Activated CD4-positive, alpha-beta T cell treated with anti-CD3 and anti-CD28 coated beads, Interleukin-2, amount 10 ng/mL, durations not matched to agents 7 days and 5 days (primary cell): ENCODE results near the gene IPO4. TPM values are rescaled to one million over a fixed set of nuclear protein-coding genes. Genes with fewer than 3 reads are reported as not detected.
A peak's percentile ranks its signal among the peaks of the same experiment; 100 is the strongest.

Source experiments
- CTCF ChIA-PET: fragments of 350-600 bp; sonication (Branson Sonifier 250); formaldehyde crosslinking; loops from one replicate; lab custom pipeline; 2021; ENCODE audit warnings: antibody characterized with exemption; lab: Charles Lee
- POLR2A ChIA-PET: fragments of 350-600 bp; sonication (Branson Sonifier 250); formaldehyde crosslinking; loops from one replicate; lab custom pipeline; 2021; ENCODE audit warnings: antibody characterized with exemption; lab: Charles Lee
- DNase-seq: peaks from one replicate; pipeline ENCODE4 v3.0.0-alpha.2; 2020
- H3K27ac Mint-ChIP-seq: one replicate; pipeline ENCODE4 v1.8.0; 2021; ENCODE audit warnings: mild to moderate bottlenecking, moderate library complexity, mixed read lengths
- H3K27me3 Mint-ChIP-seq: one replicate; pipeline ENCODE4 v1.8.0; 2021; ENCODE audit warnings: mixed read lengths
- H3K36me3 Mint-ChIP-seq: one replicate; pipeline ENCODE4 v1.8.0; 2021; ENCODE audit warnings: low read depth, mixed read lengths
- H3K4me1 Mint-ChIP-seq: one replicate; pipeline ENCODE4 v1.8.0; 2021; ENCODE audit warnings: mixed read lengths
- H3K4me3 Mint-ChIP-seq: one replicate; pipeline ENCODE4 v1.8.0; 2021; ENCODE audit warnings: mild to moderate bottlenecking, moderate library complexity, mixed read lengths
- H3K9me3 Mint-ChIP-seq: one replicate; pipeline ENCODE4 v1.8.0; 2021; ENCODE audit warnings: mixed read lengths
- total RNA-seq, 2 experiments: library from RNA; stranded (reverse); gene quantifications; one replicate each; pipeline ENCODE4 v1.2.3, GENCODE V29; 2021

Gene IPO4
- total RNA-seq, 2 experiments from 2014 or later: 45.3 to 48.7 TPM

- H3K27me3 Mint-ChIP-seq: no peaks in the 10 kb centered on the region
- peaks cover 87% of the 10 kb centered on the region for H3K36me3 Mint-ChIP-seq
- CTCF ChIA-PET: interaction anchor here (1.0 to 6.2 kb wide), 21 partner anchors 11 to 155 kb away, joined by 3 to 69 read pairs (median 12); partner anchors contain the start of genes CHMP4A, DCAF11, EMC9 and IPO4
- POLR2A ChIA-PET: interaction anchor here (0.7 to 3.4 kb wide), 4 partner anchors 15 to 80 kb away, joined by 5 to 25 read pairs (median 9); partner anchors contain the start of genes DCAF11, NRL, PSME2 and RNF31
- H3K4me1 Mint-ChIP-seq: peaks cover 65% of the 10 kb centered on the region
- H3K27ac Mint-ChIP-seq: peak overlapping the region; percentile 100
- no peaks in the 10 kb centered on the region for H3K9me3 Mint-ChIP-seq
- peak overlapping the region; percentile 93 for H3K4me3 Mint-ChIP-seq
- DNase-seq: no peak
Observed at GRCh38 chr14:24162093-24162492, 26.5 kb downstream of the IPO4 start.

GRCh38 chr14:24160850-24161804 is 27.5 kb downstream of the IPO4 start, which contains the start of gene IRF9:
Gene IRF9 (plus strand): TSS chr14:24161265. CDS start chr14:24162145, 880 bp downstream.
- Mint-ChIP-seq H3K27ac (peak within 1 kb of the TSS; percentile 100), H3K9me3 (no peaks in the 10 kb centered on the region), H3K27me3 (no peaks in the 10 kb centered on the region), H3K4me1 (peaks cover 58% of the 10 kb centered on the region), H3K36me3 (peaks cover 85% of the 10 kb centered on the region), H3K4me3 (peak within 1 kb of the TSS; percentile 93)
- ChIA-PET CTCF (interaction anchor here (0.7 to 6.2 kb wide), 41 partner anchors 9 to 265 kb away, joined by 3 to 69 read pairs (median 6); partner anchors contain the start of genes CARMIL3, CHMP4A, CIDEB and DCAF11), POLR2A (interaction anchor here (1.1 to 3.4 kb wide), 6 partner anchors 14 to 81 kb away, joined by 4 to 25 read pairs (median 6); partner anchors contain the start of genes DCAF11, EMC9, NRL and PSME1)
- peak; percentile 98 for DNase-seq

- no peak for DNase-seq
- H3K4me3 Mint-ChIP-seq: peak overlapping the region; percentile 93
- peak overlapping the region; percentile 100 for H3K27ac Mint-ChIP-seq
- POLR2A ChIA-PET: interaction anchor here (1.3 to 3.4 kb wide), 5 partner anchors 13 to 82 kb away, joined by 5 to 25 read pairs (median 6); partner anchors contain the start of genes DCAF11, EMC9, NRL and PSME1
- CTCF ChIA-PET: interaction anchor here (0.9 to 6.2 kb wide), 36 partner anchors 9 to 265 kb away, joined by 3 to 69 read pairs (median 7); partner anchors contain the start of genes CARMIL3, CHMP4A, CIDEB and DCAF11
- H3K36me3 Mint-ChIP-seq: peaks cover 84% of the 10 kb centered on the region
- H3K27me3 Mint-ChIP-seq: no peaks in the 10 kb centered on the region
- peaks cover 54% of the 10 kb centered on the region for H3K4me1 Mint-ChIP-seq
- H3K9me3 Mint-ChIP-seq: no peaks in the 10 kb centered on the region
Observed at GRCh38 chr14:24160499-24160849, 28.1 kb downstream of the IPO4 start.

- H3K4me1 Mint-ChIP-seq: peaks cover 52% of the 10 kb centered on the region
- no peaks in the 10 kb centered on the region for H3K27me3 Mint-ChIP-seq
- no peak for DNase-seq
- no peaks in the 10 kb centered on the region for H3K9me3 Mint-ChIP-seq
- ChIA-PET CTCF (interaction anchor here (1.1 to 6.2 kb wide), 22 partner anchors 8 to 266 kb away, joined by 3 to 69 read pairs (median 12); partner anchors contain the start of genes CIDEB, DCAF11, EMC9 and IPO4), POLR2A (interaction anchor here (0.7 to 3.4 kb wide), 3 partner anchors 9 to 23 kb away, joined by 4 to 25 read pairs (median 6); partner anchors contain the start of genes PSME1, PSME2 and RNF31)
- H3K36me3 Mint-ChIP-seq: peaks cover 84% of the 10 kb centered on the region
- peak overlapping the region; percentile 100 for H3K27ac Mint-ChIP-seq
- peak overlapping the region; percentile 31 for H3K4me3 Mint-ChIP-seq
Observed at GRCh38 chr14:24159777-24160498, 28.7 kb downstream of the IPO4 start.

- H3K4me3 Mint-ChIP-seq: no peak overlapping the region
- CTCF ChIA-PET: interaction anchor here (0.7 to 2.3 kb wide), 2 partner anchors 43 to 80 kb away, joined by 3 to 5 read pairs; partner anchors contain the start of genes DCAF11 and NRL
- peaks cover 72% of the 10 kb centered on the region for H3K36me3 Mint-ChIP-seq
- H3K27ac Mint-ChIP-seq: peak overlapping the region; percentile 73
- H3K4me1 Mint-ChIP-seq: peaks cover 36% of the 10 kb centered on the region
- H3K9me3 Mint-ChIP-seq: no peaks in the 10 kb centered on the region
- POLR2A ChIA-PET: no interaction called here
- no peak for DNase-seq
- H3K27me3 Mint-ChIP-seq: no peaks in the 10 kb centered on the region
Observed at GRCh38 chr14:24157331-24157730, 31.3 kb downstream of the IPO4 start.

GRCh38 chr14:24156840-24157239 is 31.8 kb downstream of the IPO4 start:
- peaks cover 71% of the 10 kb centered on the region for H3K36me3 Mint-ChIP-seq
- POLR2A ChIA-PET: no interaction called here
- CTCF ChIA-PET: interaction anchor here (0.7 to 2.3 kb wide), 3 partner anchors 19 to 81 kb away, joined by 3 to 5 read pairs (median 3); partner anchors contain the start of genes DCAF11 and NRL

GRCh38 chr14:24155100-24155499 is 33.5 kb downstream of the IPO4 start:
- peak overlapping the region; percentile 37 for H3K27ac Mint-ChIP-seq

More at GRCh38 chr14:24156840-24157239, 31.8 kb downstream of the IPO4 start:
- no peaks in the 10 kb centered on the region for H3K9me3 Mint-ChIP-seq
- no peak overlapping the region for H3K4me3 Mint-ChIP-seq
- no peak for DNase-seq
- peak overlapping the region; percentile 60 for H3K27ac Mint-ChIP-seq
- H3K27me3 Mint-ChIP-seq: no peaks in the 10 kb centered on the region
- peaks cover 32% of the 10 kb centered on the region for H3K4me1 Mint-ChIP-seq

GRCh38 chr14:24151404-24152080 is 37.1 kb downstream of the IPO4 start:
- peaks cover 42% of the 10 kb centered on the region for H3K4me1 Mint-ChIP-seq
- peaks cover 64% of the 10 kb centered on the region for H3K36me3 Mint-ChIP-seq
- no peak for DNase-seq
- ChIA-PET CTCF (interaction anchor here (1.0 to 4.1 kb wide), 3 partner anchors 10 to 14 kb away, joined by 3 to 57 read pairs (median 5); partner anchors contain the start of genes EMC9 and IRF9), POLR2A (no interaction called here)
- H3K9me3 Mint-ChIP-seq: no peaks in the 10 kb centered on the region
- no peak overlapping the region for H3K27ac Mint-ChIP-seq
- no peaks in the 10 kb centered on the region for H3K27me3 Mint-ChIP-seq
- H3K4me3 Mint-ChIP-seq: no peak overlapping the region

More at GRCh38 chr14:24155100-24155499, 33.5 kb downstream of the IPO4 start:
- H3K36me3 Mint-ChIP-seq: peaks cover 68% of the 10 kb centered on the region
- no peak for DNase-seq
- no peak overlapping the region for H3K4me3 Mint-ChIP-seq
- H3K4me1 Mint-ChIP-seq: peaks cover 31% of the 10 kb centered on the region
- POLR2A ChIA-PET: no interaction called here
- CTCF ChIA-PET: interaction anchor here (0.6 to 1.6 kb wide), 4 partner anchors 14 to 30 kb away, joined by 3 read pairs; partner anchors contain the start of gene EMC9
- no peaks in the 10 kb centered on the region for H3K9me3 Mint-ChIP-seq
- H3K27me3 Mint-ChIP-seq: no peaks in the 10 kb centered on the region

- POLR2A ChIA-PET: interaction anchor here (0.5 kb wide), 1 partner anchor 9 kb away, joined by 4 read pairs; no protein-coding TSS in a partner anchor
Observed at GRCh38 chr14:24150993-24151392, 37.6 kb downstream of the IPO4 start.

GRCh38 chr14:24150567-24150966 is 38.0 kb downstream of the IPO4 start:
- peaks cover 67% of the 10 kb centered on the region for H3K36me3 Mint-ChIP-seq
- no peak overlapping the region for H3K4me3 Mint-ChIP-seq

More at GRCh38 chr14:24150993-24151392, 37.6 kb downstream of the IPO4 start:
- DNase-seq: no peak
- H3K27ac Mint-ChIP-seq: peak overlapping the region; percentile 66
- no peaks in the 10 kb centered on the region for H3K9me3 Mint-ChIP-seq
- H3K36me3 Mint-ChIP-seq: peaks cover 67% of the 10 kb centered on the region
- CTCF ChIA-PET: interaction anchor here (1.0 to 4.1 kb wide), 3 partner anchors 10 to 13 kb away, joined by 3 to 57 read pairs (median 5); partner anchors contain the start of genes EMC9 and IRF9
- no peak overlapping the region for H3K4me3 Mint-ChIP-seq
- no peaks in the 10 kb centered on the region for H3K27me3 Mint-ChIP-seq
- H3K4me1 Mint-ChIP-seq: peaks cover 43% of the 10 kb centered on the region

GRCh38 chr14:24150061-24150460 is 38.6 kb downstream of the IPO4 start:
- no peak overlapping the region for H3K4me3 Mint-ChIP-seq
- DNase-seq: no peak
- no peak overlapping the region for H3K27ac Mint-ChIP-seq
- peaks cover 49% of the 10 kb centered on the region for H3K4me1 Mint-ChIP-seq
- H3K9me3 Mint-ChIP-seq: no peaks in the 10 kb centered on the region
- H3K27me3 Mint-ChIP-seq: no peaks in the 10 kb centered on the region
- H3K36me3 Mint-ChIP-seq: peaks cover 67% of the 10 kb centered on the region
- ChIA-PET POLR2A (no interaction called here), CTCF (interaction anchor here (0.5 to 4.1 kb wide), 4 partner anchors 11 to 285 kb away, joined by 3 to 57 read pairs (median 3); partner anchors contain the start of gene IRF9)

More at GRCh38 chr14:24150567-24150966, 38.0 kb downstream of the IPO4 start:
- ChIA-PET POLR2A (interaction anchor here (0.5 kb wide), 1 partner anchor 9 kb away, joined by 4 read pairs; no protein-coding TSS in a partner anchor), CTCF (interaction anchor here (0.8 to 4.1 kb wide), 4 partner anchors 11 to 285 kb away, joined by 3 to 57 read pairs (median 3); partner anchors contain the start of gene IRF9)
- Mint-ChIP-seq H3K27ac (peak overlapping the region; percentile 66), H3K27me3 (no peaks in the 10 kb centered on the region), H3K4me1 (peaks cover 46% of the 10 kb centered on the region), H3K9me3 (no peaks in the 10 kb centered on the region)
- no peak for DNase-seq
